ENCODE data around the gene BTLA. TPM values are rescaled to one million over a fixed set of nuclear protein-coding genes. Genes with fewer than 3 reads are reported as not detected.

BTLA gene
- total RNA-seq, 1 donor from 2014 or later = not detected

DNA sequence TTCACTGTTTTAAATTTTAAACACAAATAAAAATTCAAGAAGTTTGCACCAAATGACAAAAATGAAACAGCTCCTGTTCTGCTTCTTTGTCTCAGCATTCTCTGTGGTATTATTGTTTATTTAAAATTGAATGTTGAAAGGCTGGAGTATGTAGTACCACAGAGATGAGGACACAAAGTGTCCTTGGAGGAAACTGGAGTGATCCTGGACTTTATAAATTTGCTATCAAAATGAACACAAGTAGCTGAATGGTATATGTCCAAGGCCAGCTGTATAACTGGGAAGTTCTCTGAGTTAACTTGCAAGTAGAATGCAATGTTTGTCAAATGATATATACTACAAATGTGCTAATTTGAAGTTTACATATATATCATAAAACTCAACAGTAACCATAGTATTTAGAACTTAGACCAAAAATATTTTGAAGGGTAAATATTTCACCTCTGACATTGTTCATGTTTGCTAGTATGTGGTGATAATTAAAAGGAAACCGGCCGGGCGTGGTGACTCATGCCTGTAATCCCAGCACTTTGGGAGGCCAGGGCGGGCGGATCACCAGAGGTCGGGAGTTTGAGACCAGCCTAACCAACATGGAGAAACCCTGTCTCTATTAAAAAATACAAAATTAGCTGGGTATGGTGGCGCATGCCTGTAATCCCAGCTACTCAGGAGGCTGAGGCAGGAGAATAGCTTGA, 12.3 kb downstream of the BTLA start:
- DNase-seq (ENCODE audit: low read depth, low spot score) = no peak
- Mint-ChIP-seq H3K4me1 (peaks cover 8% of the 10 kb centered on the region), H3K27ac (ENCODE audit: unreplicated experiment) (no peak overlapping the region), H3K27me3 (ENCODE audit: low read depth) (no peaks in the 10 kb centered on the region), H3K4me3 (no peak overlapping the region), H3K9me3 (no peaks in the 10 kb centered on the region), H3K36me3 (ENCODE audit: low read depth) (no peaks in the 10 kb centered on the region)
- TF ChIP-seq, protein P1, sequence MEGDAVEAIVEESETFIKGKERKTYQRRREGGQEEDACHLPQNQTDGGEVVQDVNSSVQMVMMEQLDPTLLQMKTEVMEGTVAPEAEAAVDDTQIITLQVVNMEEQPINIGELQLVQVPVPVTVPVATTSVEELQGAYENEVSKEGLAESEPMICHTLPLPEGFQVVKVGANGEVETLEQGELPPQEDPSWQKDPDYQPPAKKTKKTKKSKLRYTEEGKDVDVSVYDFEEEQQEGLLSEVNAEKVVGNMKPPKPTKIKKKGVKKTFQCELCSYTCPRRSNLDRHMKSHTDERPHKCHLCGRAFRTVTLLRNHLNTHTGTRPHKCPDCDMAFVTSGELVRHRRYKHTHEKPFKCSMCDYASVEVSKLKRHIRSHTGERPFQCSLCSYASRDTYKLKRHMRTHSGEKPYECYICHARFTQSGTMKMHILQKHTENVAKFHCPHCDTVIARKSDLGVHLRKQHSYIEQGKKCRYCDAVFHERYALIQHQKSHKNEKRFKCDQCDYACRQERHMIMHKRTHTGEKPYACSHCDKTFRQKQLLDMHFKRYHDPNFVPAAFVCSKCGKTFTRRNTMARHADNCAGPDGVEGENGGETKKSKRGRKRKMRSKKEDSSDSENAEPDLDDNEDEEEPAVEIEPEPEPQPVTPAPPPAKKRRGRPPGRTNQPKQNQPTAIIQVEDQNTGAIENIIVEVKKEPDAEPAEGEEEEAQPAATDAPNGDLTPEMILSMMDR (conservative IDR thresholded peaks at IDR 0.05) = no peak

DNA sequence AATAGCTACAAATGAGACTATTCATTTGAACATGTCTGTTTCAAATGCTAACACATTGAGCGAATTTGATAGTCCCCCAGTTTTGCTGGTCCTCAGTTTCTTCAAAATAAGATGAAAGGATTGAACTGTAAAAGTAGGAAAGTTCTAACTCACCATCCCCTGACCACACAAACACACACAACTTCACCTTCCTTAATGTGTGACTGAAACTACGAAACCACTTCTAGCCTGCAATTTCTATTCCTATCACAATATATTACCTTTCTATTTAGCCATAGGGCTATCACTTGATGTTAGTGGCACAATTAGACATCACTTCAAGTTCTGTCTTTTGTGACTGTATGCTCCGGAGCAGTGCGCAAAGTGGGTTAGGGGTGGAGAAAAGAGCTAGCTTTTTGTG, 14.9 kb downstream of the BTLA start:
- H3K9me3 Mint-ChIP-seq = peaks cover 2% of the 10 kb centered on the region
- peaks cover 22% of the 10 kb centered on the region for H3K4me1 Mint-ChIP-seq
- no peak overlapping the region for H3K27ac Mint-ChIP-seq (ENCODE audit: unreplicated experiment)
- no peaks in the 10 kb centered on the region for H3K27me3 Mint-ChIP-seq (ENCODE audit: low read depth)
- TF ChIP-seq, protein P1 (conservative IDR thresholded peaks at IDR 0.05) = no peak
- DNase-seq (ENCODE audit: low read depth, low spot score) = no peak
- no peak overlapping the region for H3K4me3 Mint-ChIP-seq
- H3K36me3 Mint-ChIP-seq (ENCODE audit: low read depth) = no peaks in the 10 kb centered on the region

DNA sequence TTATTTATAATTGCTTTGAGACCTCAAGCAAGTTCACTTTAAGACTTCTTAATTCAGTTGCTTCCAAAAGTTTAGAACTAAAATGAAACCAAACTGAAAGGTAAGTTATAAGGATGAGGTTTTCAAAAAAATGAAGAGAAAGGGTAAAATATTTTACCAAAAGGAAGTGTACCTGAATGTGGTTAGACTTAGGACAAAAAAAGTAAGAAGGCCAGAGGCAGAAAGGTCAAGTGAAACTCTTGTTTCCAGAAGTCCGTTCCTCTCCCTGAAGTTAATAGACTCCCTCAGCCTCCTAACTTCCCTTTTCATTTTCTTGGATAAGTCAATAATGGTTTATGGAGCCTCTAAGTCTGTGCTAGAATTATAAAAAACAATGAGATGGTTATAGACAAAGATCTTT, 16.6 kb downstream of the BTLA start:
- no peak overlapping the region for H3K27ac Mint-ChIP-seq (ENCODE audit: unreplicated experiment)
- no peaks in the 10 kb centered on the region for H3K36me3 Mint-ChIP-seq (ENCODE audit: low read depth)
- no peak for DNase-seq (ENCODE audit: low read depth, low spot score)
- H3K4me1 Mint-ChIP-seq = peaks cover 19% of the 10 kb centered on the region
- H3K4me3 Mint-ChIP-seq = no peak overlapping the region
- TF ChIP-seq, protein P1 (conservative IDR thresholded peaks at IDR 0.05) = no peak
- H3K9me3 Mint-ChIP-seq = peaks cover 2% of the 10 kb centered on the region
- no peaks in the 10 kb centered on the region for H3K27me3 Mint-ChIP-seq (ENCODE audit: low read depth)

DNA sequence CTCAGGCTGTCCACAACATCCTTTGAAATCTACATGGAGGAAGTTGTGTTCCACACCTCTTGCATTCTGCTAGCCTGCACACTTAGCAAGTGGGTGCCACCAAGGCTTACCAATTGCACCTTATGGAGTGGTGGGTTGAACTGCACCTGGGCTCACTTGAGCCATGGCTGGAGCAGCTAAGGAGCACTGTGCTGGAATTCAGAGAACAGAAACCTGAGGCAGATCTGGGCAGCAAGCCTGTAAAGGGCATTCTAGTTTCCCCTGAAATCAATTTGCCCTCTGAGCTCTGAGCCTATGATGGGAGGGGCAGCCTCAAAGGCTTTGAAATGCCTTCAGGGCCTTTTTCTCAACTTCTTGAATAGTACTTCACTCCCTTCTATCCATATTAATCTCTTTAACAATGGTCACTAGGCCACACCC, 18.0 kb downstream of the BTLA start:
- Mint-ChIP-seq H3K27ac (ENCODE audit: unreplicated experiment) (no peak overlapping the region), H3K27me3 (ENCODE audit: low read depth) (no peaks in the 10 kb centered on the region), H3K4me1 (peaks cover 17% of the 10 kb centered on the region), H3K9me3 (peaks cover 2% of the 10 kb centered on the region), H3K36me3 (ENCODE audit: low read depth) (no peaks in the 10 kb centered on the region), H3K4me3 (no peak overlapping the region)
- TF ChIP-seq, protein P1 (conservative IDR thresholded peaks at IDR 0.05) = no peak
- DNase-seq (ENCODE audit: low read depth, low spot score) = no peak

DNA sequence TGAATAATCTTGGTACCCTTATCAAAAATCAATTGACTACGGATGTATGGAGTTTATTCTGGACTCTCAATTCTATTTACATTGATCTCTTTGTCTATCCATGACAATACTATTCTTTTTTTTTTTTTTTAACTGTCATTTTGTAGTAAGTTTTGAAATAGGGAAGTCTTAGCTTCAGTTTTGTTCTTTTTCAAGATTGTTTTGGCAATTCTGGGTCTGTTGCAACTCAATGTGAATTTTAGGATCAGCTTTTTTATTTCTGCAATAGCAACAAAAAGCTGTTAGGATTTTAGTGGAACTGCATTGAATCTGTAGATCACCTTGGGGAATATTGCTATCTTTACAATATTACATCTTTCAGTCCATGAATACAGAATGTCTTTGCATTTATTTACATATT, 21.4 kb downstream of the BTLA start:
- Mint-ChIP-seq H3K27ac (ENCODE audit: unreplicated experiment) (no peak overlapping the region), H3K9me3 (peaks cover 4% of the 10 kb centered on the region), H3K4me1 (peaks cover 17% of the 10 kb centered on the region), H3K27me3 (ENCODE audit: low read depth) (no peaks in the 10 kb centered on the region), H3K4me3 (no peak overlapping the region), H3K36me3 (ENCODE audit: low read depth) (no peaks in the 10 kb centered on the region)
- DNase-seq (ENCODE audit: low read depth, low spot score) = no peak
- TF ChIP-seq, protein P1 (conservative IDR thresholded peaks at IDR 0.05) = no peak

Measured in neural crest cell (in vitro differentiated cells).